Activated CD4-positive, alpha-beta memory T cell treated with anti-CD3 and anti-CD28 coated beads for 36 hours (primary cell): ENCODE results near the gene SELENOH. TPM values are rescaled to one million over a fixed set of nuclear protein-coding genes. Genes with fewer than 3 reads are reported as not detected.
A peak's percentile ranks its signal among the peaks of the same experiment; 100 is the strongest.
"Not testable (repeated sequence)": the region's sequence is repeated elsewhere in the genome, so short reads cannot be mapped to it uniquely, and the experiment has no call there.

ENCODE experiments used
- CTCF ChIA-PET: fragments of 350-600 bp; sonication (Branson Sonifier 250); formaldehyde crosslinking; loops from one replicate; lab custom pipeline; 2021; ENCODE audit warnings: antibody characterized with exemption, inconsistent platforms; lab: Charles Lee
- POLR2A ChIA-PET: fragments of 350-600 bp; sonication (Branson Sonifier 250); formaldehyde crosslinking; loops from one replicate; lab custom pipeline; 2021; ENCODE audit warnings: antibody characterized with exemption; lab: Charles Lee
- DNase-seq: peaks from one replicate; pipeline ENCODE4 v3.0.0-alpha.2; 2020
- H3K27ac Mint-ChIP-seq: one replicate; pipeline ENCODE4 v1.8.0; 2021; ENCODE audit warnings: mixed read lengths
- H3K27me3 Mint-ChIP-seq: one replicate; pipeline ENCODE4 v1.8.0; 2021; ENCODE audit warnings: mixed read lengths
- H3K36me3 Mint-ChIP-seq: one replicate; pipeline ENCODE4 v1.8.0; 2021; ENCODE audit warnings: mixed read lengths
- H3K4me1 Mint-ChIP-seq: one replicate; pipeline ENCODE4 v1.8.0; 2021; ENCODE audit warnings: low read depth, mixed read lengths
- H3K4me3 Mint-ChIP-seq: one replicate; pipeline ENCODE4 v1.8.0; 2021; ENCODE audit warnings: mild to moderate bottlenecking, mixed read lengths
- H3K9me3 Mint-ChIP-seq: one replicate; pipeline ENCODE4 v1.8.0; 2021; ENCODE audit warnings: mixed read lengths
- intact Hi-C: fragments of 100-400 bp; cut with micrococcal nuclease; formaldehyde crosslinking; loops from one replicate; pipeline ENCODE4 v1.15.1; 2023
- total RNA-seq, 2 experiments: library from RNA; stranded (reverse); gene quantifications; one replicate each; pipeline ENCODE4 v1.2.3, GENCODE V29; 2021

The SELENOH gene
- 100 to 1,000 TPM; 235 to 252 TPM for total RNA-seq

GRCh38 chr11:57741132-57742086 is at the start of gene SELENOH:
TSS of gene SELENOH (plus strand) at chr11:57741491. CDS start at chr11:57741596, 105 bp downstream.
- peak; percentile 98 for DNase-seq
- H3K4me1 Mint-ChIP-seq = peaks cover 40% of the 10 kb centered on the region
- no peaks in the 10 kb centered on the region for H3K9me3 Mint-ChIP-seq
- H3K27me3 Mint-ChIP-seq = no peaks in the 10 kb centered on the region
- H3K4me3 Mint-ChIP-seq = peak within 1 kb of the TSS; percentile 97
- intact Hi-C loops = loop anchor here (1.0 to 5.0 kb wide), 11 partner anchors 29 to 837 kb away; partner anchors contain the start of genes CLP1, MED19 and TMX2
- ChIA-PET CTCF (interaction anchor here (0.6 to 6.2 kb wide), 8 partner anchors 28 to 838 kb away, joined by 3 to 41 read pairs (median 4); no protein-coding TSS in a partner anchor), POLR2A (interaction anchor here (0.6 to 2.3 kb wide), 13 partner anchors 9 to 836 kb away, joined by 3 to 12 read pairs (median 4); partner anchors contain the start of genes BTBD18, MED19, SSRP1 and TMX2)
- peak within 1 kb of the TSS; percentile 99 for H3K27ac Mint-ChIP-seq
- H3K36me3 Mint-ChIP-seq = peaks cover 46% of the 10 kb centered on the region

- H3K36me3 Mint-ChIP-seq = peaks cover 37% of the 10 kb centered on the region
- H3K4me3 Mint-ChIP-seq = no peak overlapping the region
- no peaks in the 10 kb centered on the region for H3K27me3 Mint-ChIP-seq
- no peak for DNase-seq
- CTCF ChIA-PET = no interaction called here
- H3K27ac Mint-ChIP-seq = no peak overlapping the region
- H3K4me1 Mint-ChIP-seq = no peaks in the 10 kb centered on the region
- intact Hi-C loops = no loop called here
- POLR2A ChIA-PET = interaction anchor here (0.8 kb wide), 1 partner anchor 11 kb away, joined by 4 read pairs; no protein-coding TSS in a partner anchor
- no peaks in the 10 kb centered on the region for H3K9me3 Mint-ChIP-seq
Measured at GRCh38 chr11:57698843-57699365, 42.4 kb upstream of the SELENOH start.

- ChIA-PET CTCF (no interaction called here), POLR2A (interaction anchor here (0.8 kb wide), 1 partner anchor 10 kb away, joined by 4 read pairs; no protein-coding TSS in a partner anchor)
- intact Hi-C loops = no loop called here
- no peaks in the 10 kb centered on the region for H3K9me3 Mint-ChIP-seq
- H3K27ac Mint-ChIP-seq = peak overlapping the region; percentile 24
- no peak overlapping the region for H3K4me3 Mint-ChIP-seq
- H3K36me3 Mint-ChIP-seq = peaks cover 41% of the 10 kb centered on the region
- no peaks in the 10 kb centered on the region for H3K4me1 Mint-ChIP-seq
- no peaks in the 10 kb centered on the region for H3K27me3 Mint-ChIP-seq
- no peak for DNase-seq
Measured at GRCh38 chr11:57699813-57700212, 41.5 kb upstream of the SELENOH start.

- H3K36me3 Mint-ChIP-seq = peaks cover 41% of the 10 kb centered on the region
- H3K27me3 Mint-ChIP-seq = no peaks in the 10 kb centered on the region
- no peaks in the 10 kb centered on the region for H3K9me3 Mint-ChIP-seq
- intact Hi-C loops = no loop called here
- ChIA-PET POLR2A (no interaction called here), CTCF (no interaction called here)
- no peaks in the 10 kb centered on the region for H3K4me1 Mint-ChIP-seq
- no peak overlapping the region for H3K4me3 Mint-ChIP-seq
- DNase-seq = no peak
- H3K27ac Mint-ChIP-seq = no peak overlapping the region
Measured at GRCh38 chr11:57700425-57700824, 40.9 kb upstream of the SELENOH start.

- Mint-ChIP-seq H3K4me3 (no peak overlapping the region), H3K27me3 (no peaks in the 10 kb centered on the region), H3K9me3 (no peaks in the 10 kb centered on the region), H3K27ac (no peak overlapping the region), H3K36me3 (peaks cover 31% of the 10 kb centered on the region), H3K4me1 (peaks cover 4% of the 10 kb centered on the region)
- POLR2A ChIA-PET = no interaction called here
- intact Hi-C loops = no loop called here
- DNase-seq = no peak
- CTCF ChIA-PET = interaction anchor here (0.8 kb wide), 1 partner anchor 176 kb away, joined by 4 read pairs; no protein-coding TSS in a partner anchor
Measured at GRCh38 chr11:57703341-57703740, 38.0 kb upstream of the SELENOH start.

- Mint-ChIP-seq H3K27ac (no peak overlapping the region), H3K9me3 (no peaks in the 10 kb centered on the region), H3K4me3 (no peak overlapping the region), H3K36me3 (peaks cover 15% of the 10 kb centered on the region), H3K4me1 (peaks cover 17% of the 10 kb centered on the region), H3K27me3 (no peaks in the 10 kb centered on the region)
- ChIA-PET CTCF (no interaction called here), POLR2A (no interaction called here)
- no peak for DNase-seq
- intact Hi-C loops = no loop called here
Measured at GRCh38 chr11:57704932-57705331, 36.4 kb upstream of the SELENOH start.

GRCh38 chr11:57705432-57705831 is 35.9 kb upstream of the SELENOH start:
- DNase-seq, intact Hi-C loops, H3K27ac Mint-ChIP-seq, H3K4me3 Mint-ChIP-seq, CTCF ChIA-PET, H3K9me3 Mint-ChIP-seq, H3K27me3 Mint-ChIP-seq: not testable (repeated sequence)
- POLR2A ChIA-PET = interaction anchor here (0.8 kb wide), 1 partner anchor 27 kb away, joined by 4 read pairs; no protein-coding TSS in a partner anchor
- H3K4me1 Mint-ChIP-seq = peaks cover 20% of the 10 kb centered on the region
- H3K36me3 Mint-ChIP-seq = peaks cover 15% of the 10 kb centered on the region

- H3K27ac Mint-ChIP-seq = peak overlapping the region; percentile 70
- H3K4me1 Mint-ChIP-seq = peaks cover 50% of the 10 kb centered on the region
- no peak overlapping the region for H3K4me3 Mint-ChIP-seq
- CTCF ChIA-PET = interaction anchor here (1.1 to 4.9 kb wide), 4 partner anchors 32 to 141 kb away, joined by 3 to 20 read pairs (median 4); partner anchors contain the start of gene SELENOH
- peaks cover 2% of the 10 kb centered on the region for H3K36me3 Mint-ChIP-seq
- POLR2A ChIA-PET = interaction anchor here (0.5 to 1.2 kb wide), 4 partner anchors 8 to 171 kb away, joined by 3 to 4 read pairs (median 3); partner anchors contain the start of gene SELENOH
- no peaks in the 10 kb centered on the region for H3K9me3 Mint-ChIP-seq
- DNase-seq = peak; percentile 13
- intact Hi-C loops = loop anchor here (5.0 kb wide), 2 partner anchors 283 to 303 kb away; partner anchors contain the start of gene SLC43A3
- no peaks in the 10 kb centered on the region for H3K27me3 Mint-ChIP-seq
Measured at GRCh38 chr11:57709802-57710367, 31.4 kb upstream of the SELENOH start.

GRCh38 chr11:57711414-57712255 is 29.7 kb upstream of the SELENOH start, which contains the start of gene MED19:
TSS of gene MED19 (minus strand) at chr11:57712215. CDS start at chr11:57712179, 36 bp downstream.
- H3K27me3 Mint-ChIP-seq = no peaks in the 10 kb centered on the region
- no peaks in the 10 kb centered on the region for H3K9me3 Mint-ChIP-seq
- ChIA-PET POLR2A (interaction anchor here (2.2 kb wide), 1 partner anchor 30 kb away, joined by 12 read pairs; the partner anchor contains the start of gene SELENOH), CTCF (interaction anchor here (0.9 to 4.9 kb wide), 2 partner anchors 89 to 366 kb away, joined by 3 to 20 read pairs; no protein-coding TSS in a partner anchor)
- H3K4me1 Mint-ChIP-seq = peaks cover 53% of the 10 kb centered on the region
- peak within 1 kb of the TSS; percentile 89 for H3K27ac Mint-ChIP-seq
- intact Hi-C loops = loop anchor here (1.0 to 5.0 kb wide), 11 partner anchors 30 to 867 kb away; partner anchors contain the start of genes CLP1, SELENOH, SLC43A3 and TIMM10
- DNase-seq = peak; percentile 85
- peaks cover 2% of the 10 kb centered on the region for H3K36me3 Mint-ChIP-seq
- H3K4me3 Mint-ChIP-seq = peak within 1 kb of the TSS; percentile 94

- ChIA-PET CTCF (interaction anchor here (0.9 to 4.9 kb wide), 4 partner anchors 12 to 367 kb away, joined by 3 to 20 read pairs (median 6); partner anchors contain the start of gene SELENOH), POLR2A (interaction anchor here (2.2 kb wide), 1 partner anchor 29 kb away, joined by 12 read pairs; the partner anchor contains the start of gene SELENOH)
- intact Hi-C loops = loop anchor here (1.0 to 5.0 kb wide), 11 partner anchors 29 to 866 kb away; partner anchors contain the start of genes CLP1, SELENOH, SLC43A3 and TIMM10
- Mint-ChIP-seq H3K36me3 (peaks cover under 1% of the 10 kb centered on the region), H3K4me1 (peaks cover 53% of the 10 kb centered on the region), H3K27me3 (no peaks in the 10 kb centered on the region), H3K4me3 (peak within 1 kb of the TSS; percentile 94), H3K27ac (peak within 1 kb of the TSS; percentile 89), H3K9me3 (no peaks in the 10 kb centered on the region)
- peak; percentile 94 for DNase-seq
Measured at GRCh38 chr11:57712256-57713150, 28.8 kb upstream of the SELENOH start, which contains the start of gene TMX2. TSS of gene TMX2 (plus strand) at chr11:57712593. CDS start at chr11:57712619, 26 bp downstream.
